Measurements from ENCODE around the gene MROH2B.

The MROH2B gene

DNA sequence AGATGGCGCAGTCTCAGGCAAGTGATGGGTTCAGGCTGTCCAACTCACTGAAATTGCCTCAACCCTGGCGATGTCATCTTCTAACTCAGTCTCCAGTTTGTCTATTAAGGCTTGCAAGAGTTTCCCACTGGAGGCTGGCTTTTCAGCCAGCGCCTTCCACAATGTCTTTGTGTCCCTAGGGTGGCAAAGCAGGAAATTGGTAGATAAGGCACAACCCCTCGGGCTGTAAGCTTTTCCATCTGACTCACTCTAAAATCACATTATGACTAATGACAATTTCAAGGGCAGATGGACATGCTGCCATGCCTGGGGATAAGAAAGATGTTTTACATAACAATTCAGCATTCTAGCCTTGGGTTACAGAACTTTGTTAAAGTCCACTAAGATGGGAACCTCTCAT, 61.9 kb downstream of the MROH2B start:
- H3K4me1 ChIP-seq (ENCODE audit: control insufficient read depth, insufficient read depth, low read length): no peaks in the 10 kb centered on the region
- H3K9ac ChIP-seq (ENCODE audit: low read length): no peak overlapping the region
- H3K4me3 ChIP-seq (ENCODE audit: low read length): no peak overlapping the region
- H3K36me3 ChIP-seq (ENCODE audit: control insufficient read depth, insufficient read depth, low read length): no peaks in the 10 kb centered on the region
- no peaks in the 10 kb centered on the region for H3K27me3 ChIP-seq (ENCODE audit: control insufficient read depth, insufficient read depth, low read length)
- no peaks in the 10 kb centered on the region for H3K9me3 ChIP-seq (ENCODE audit: control insufficient read depth, low read length)

DNA sequence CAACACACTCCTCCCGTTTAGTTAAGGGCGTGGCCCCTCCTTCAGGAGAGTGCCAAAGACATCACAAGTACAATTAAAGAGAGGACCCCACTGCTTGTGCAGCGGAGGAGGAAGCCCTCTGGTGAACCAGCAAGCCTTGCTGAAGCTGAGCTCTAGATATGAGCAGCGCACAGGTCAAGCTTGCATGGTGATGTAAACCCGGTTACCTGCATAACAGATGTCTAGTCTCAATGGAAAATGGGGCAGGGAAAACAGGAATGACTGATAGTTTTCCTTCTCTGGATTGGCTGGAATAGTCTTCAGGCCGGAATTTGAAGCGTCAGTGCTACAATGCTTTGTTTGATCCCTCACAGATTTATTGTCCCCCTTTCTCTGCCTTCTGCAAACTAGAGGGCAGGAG, 66.2 kb downstream of the MROH2B start:
- Histone ChIP-seq H3K27me3 (ENCODE audit: control insufficient read depth, insufficient read depth, low read length) (no peaks in the 10 kb centered on the region), H3K4me1 (ENCODE audit: control insufficient read depth, insufficient read depth, low read length) (no peaks in the 10 kb centered on the region), H3K9me3 (ENCODE audit: control insufficient read depth, low read length) (no peaks in the 10 kb centered on the region), H3K4me3 (ENCODE audit: low read length) (no peak overlapping the region), H3K36me3 (ENCODE audit: control insufficient read depth, insufficient read depth, low read length) (no peaks in the 10 kb centered on the region), H3K9ac (ENCODE audit: low read length) (no peak overlapping the region)

DNA sequence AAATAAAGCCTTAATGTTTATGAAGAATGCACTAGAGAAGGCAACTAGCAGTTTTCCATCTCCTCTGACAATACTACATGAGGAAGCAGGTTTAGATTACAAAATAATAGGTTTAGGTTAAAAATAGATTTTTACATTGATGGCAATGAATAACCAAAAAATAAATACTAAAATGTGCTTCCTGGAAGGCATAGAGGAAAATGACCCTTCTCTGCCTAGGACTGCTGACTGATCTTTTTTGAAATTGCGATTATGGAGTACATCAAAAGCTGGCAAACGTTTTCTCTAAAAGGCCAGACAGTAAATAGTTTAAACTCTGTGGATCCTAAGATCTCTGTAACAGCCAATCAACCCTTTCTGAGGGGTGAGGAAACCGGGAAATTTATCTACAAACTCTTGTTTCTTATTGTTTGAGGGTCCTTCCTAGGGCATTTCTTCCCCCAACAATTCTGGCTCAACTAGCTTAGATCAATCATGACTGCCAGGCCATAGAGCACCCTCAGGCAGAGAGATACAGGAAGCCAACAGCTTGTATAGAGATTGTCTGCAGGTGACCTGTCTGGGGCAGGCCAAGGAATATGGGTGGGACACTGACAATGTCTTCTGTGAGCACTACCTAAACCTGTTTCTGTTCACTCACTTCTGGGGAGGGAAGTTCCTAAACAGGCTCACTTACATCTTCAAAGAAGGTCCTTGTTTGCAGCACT, 67.3 kb downstream of the MROH2B start:
- Histone ChIP-seq H3K27me3 (ENCODE audit: control insufficient read depth, insufficient read depth, low read length) (no peaks in the 10 kb centered on the region), H3K9ac (ENCODE audit: low read length) (no peak overlapping the region), H3K36me3 (ENCODE audit: control insufficient read depth, insufficient read depth, low read length) (no peaks in the 10 kb centered on the region), H3K4me3 (ENCODE audit: low read length) (no peak overlapping the region), H3K4me1 (ENCODE audit: control insufficient read depth, insufficient read depth, low read length) (no peaks in the 10 kb centered on the region), H3K9me3 (ENCODE audit: control insufficient read depth, low read length) (no peaks in the 10 kb centered on the region)

DNA sequence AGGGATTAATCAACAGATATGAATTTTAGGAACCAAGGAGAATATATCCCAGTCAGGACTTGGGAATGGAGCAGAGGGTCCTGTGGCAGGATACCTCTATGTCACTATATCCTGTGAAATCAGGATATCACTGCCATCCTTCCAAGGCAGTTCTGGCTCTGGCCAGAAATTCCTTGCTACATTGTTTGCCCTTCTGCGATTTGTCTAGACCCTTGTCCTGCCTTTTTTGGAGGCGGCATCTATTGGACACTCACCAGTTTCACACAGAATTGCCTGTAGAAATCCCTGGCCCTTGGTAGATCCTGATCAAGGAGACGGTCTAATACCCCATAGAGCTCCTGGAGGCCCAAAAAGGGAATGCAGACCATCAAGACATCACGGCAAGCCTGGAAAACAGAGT, 71.2 kb downstream of the MROH2B start:
- Histone ChIP-seq H3K27me3 (ENCODE audit: control insufficient read depth, insufficient read depth, low read length) (no peaks in the 10 kb centered on the region), H3K4me1 (ENCODE audit: control insufficient read depth, insufficient read depth, low read length) (no peaks in the 10 kb centered on the region), H3K9ac (ENCODE audit: low read length) (no peak overlapping the region), H3K9me3 (ENCODE audit: control insufficient read depth, low read length) (no peaks in the 10 kb centered on the region), H3K36me3 (ENCODE audit: control insufficient read depth, insufficient read depth, low read length) (no peaks in the 10 kb centered on the region), H3K4me3 (ENCODE audit: low read length) (no peak overlapping the region)

DNA sequence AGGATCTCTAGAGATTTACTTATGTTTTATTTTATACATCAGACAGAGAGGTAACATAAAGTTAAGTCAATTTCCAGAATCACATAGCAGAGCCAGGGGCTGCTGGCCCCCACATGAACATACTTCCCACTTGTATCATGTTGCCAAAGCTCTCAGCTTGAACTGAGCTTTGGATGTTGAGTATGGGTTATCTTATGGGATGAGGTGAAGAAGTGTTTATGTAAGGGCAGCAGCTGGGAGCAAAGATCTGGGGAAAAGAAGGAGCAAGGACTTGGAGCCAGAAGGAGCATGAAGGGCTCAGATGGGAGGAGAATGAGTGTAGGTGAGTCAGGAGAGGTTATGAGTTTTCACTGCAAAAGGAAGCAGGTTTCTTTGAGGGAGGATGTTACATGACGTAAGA, 72.0 kb downstream of the MROH2B start:
- Histone ChIP-seq H3K36me3 (ENCODE audit: control insufficient read depth, insufficient read depth, low read length) (no peaks in the 10 kb centered on the region), H3K4me1 (ENCODE audit: control insufficient read depth, insufficient read depth, low read length) (no peaks in the 10 kb centered on the region), H3K9ac (ENCODE audit: low read length) (no peak overlapping the region), H3K27me3 (ENCODE audit: control insufficient read depth, insufficient read depth, low read length) (no peaks in the 10 kb centered on the region), H3K4me3 (ENCODE audit: low read length) (no peak overlapping the region), H3K9me3 (ENCODE audit: control insufficient read depth, low read length) (no peaks in the 10 kb centered on the region)

DNA sequence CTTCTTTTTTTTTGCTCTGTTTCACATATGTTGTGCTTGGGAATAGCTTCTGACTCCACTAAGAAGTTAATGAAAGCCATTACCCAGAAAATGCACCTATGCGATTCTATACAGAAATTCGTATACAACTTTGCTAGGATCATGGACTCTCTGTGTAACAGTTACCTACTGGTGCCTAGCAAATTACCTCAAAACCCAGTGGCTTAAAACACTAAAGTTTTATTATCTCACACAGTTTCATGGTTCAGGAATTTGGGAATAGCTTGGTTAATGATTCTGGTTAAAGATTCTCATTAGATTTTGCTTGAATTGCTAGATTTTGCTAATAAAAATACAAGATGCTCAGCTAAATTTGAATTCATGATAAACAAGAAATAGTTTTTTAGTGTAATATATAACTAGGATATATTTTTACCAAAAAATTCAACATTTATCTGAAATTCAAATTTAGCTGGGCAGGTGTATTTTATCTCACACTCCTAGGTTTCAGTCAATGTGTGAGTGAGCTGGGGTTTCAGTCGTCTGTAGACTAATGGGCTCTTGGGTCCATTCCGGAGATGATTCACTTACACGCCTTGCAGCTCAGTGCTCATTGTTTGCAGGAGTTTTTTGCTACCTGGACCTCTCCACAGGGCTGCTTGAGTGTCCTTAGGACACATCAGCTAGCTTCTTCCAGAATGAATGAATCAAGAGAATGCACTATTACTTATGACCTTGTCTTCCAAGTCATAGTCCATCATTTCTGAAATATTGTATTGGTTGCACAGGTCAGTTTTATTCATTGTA, 75.1 kb downstream of the MROH2B start:
- no peaks in the 10 kb centered on the region for H3K36me3 ChIP-seq (ENCODE audit: control insufficient read depth, insufficient read depth, low read length)
- no peaks in the 10 kb centered on the region for H3K9me3 ChIP-seq (ENCODE audit: control insufficient read depth, low read length)
- peaks cover 11% of the 10 kb centered on the region for H3K4me1 ChIP-seq (ENCODE audit: control insufficient read depth, insufficient read depth, low read length)
- no peak overlapping the region for H3K4me3 ChIP-seq (ENCODE audit: low read length)
- no peak overlapping the region for H3K9ac ChIP-seq (ENCODE audit: low read length)
- no peaks in the 10 kb centered on the region for H3K27me3 ChIP-seq (ENCODE audit: control insufficient read depth, insufficient read depth, low read length)

DNA sequence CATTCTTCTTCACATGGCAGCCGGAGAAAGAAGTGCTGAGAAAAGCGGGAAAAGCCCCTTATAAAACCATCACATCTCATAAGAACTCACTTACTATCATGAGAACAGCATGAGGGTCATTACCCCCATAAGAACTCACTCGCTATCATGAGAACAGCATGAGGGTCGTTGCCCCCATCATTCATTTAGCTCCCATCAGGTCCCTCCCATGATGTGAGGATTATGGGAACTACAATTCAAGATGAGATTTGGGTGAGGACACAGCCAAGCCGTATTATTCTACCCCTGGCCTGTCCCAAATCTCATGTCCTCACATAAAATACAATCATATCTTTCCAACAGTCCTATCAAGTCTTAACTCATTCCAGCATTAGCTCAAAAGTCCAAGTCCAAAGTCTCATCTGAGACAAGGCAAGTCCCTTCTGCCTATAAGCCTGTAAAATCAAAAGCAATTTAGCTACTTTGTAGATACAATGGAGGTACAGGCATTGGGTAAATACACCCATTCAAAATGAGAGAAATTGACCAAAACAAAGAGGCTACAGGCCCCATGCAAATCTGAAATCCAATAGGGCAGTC, 79.1 kb downstream of the MROH2B start:
- Histone ChIP-seq H3K36me3 (ENCODE audit: control insufficient read depth, insufficient read depth, low read length) (no peaks in the 10 kb centered on the region), H3K4me1 (ENCODE audit: control insufficient read depth, insufficient read depth, low read length) (peaks cover 15% of the 10 kb centered on the region), H3K27me3 (ENCODE audit: control insufficient read depth, insufficient read depth, low read length) (no peaks in the 10 kb centered on the region), H3K4me3 (ENCODE audit: low read length) (no peak overlapping the region), H3K9me3 (ENCODE audit: control insufficient read depth, low read length) (no peaks in the 10 kb centered on the region), H3K9ac (ENCODE audit: low read length) (no peak overlapping the region)

DNA sequence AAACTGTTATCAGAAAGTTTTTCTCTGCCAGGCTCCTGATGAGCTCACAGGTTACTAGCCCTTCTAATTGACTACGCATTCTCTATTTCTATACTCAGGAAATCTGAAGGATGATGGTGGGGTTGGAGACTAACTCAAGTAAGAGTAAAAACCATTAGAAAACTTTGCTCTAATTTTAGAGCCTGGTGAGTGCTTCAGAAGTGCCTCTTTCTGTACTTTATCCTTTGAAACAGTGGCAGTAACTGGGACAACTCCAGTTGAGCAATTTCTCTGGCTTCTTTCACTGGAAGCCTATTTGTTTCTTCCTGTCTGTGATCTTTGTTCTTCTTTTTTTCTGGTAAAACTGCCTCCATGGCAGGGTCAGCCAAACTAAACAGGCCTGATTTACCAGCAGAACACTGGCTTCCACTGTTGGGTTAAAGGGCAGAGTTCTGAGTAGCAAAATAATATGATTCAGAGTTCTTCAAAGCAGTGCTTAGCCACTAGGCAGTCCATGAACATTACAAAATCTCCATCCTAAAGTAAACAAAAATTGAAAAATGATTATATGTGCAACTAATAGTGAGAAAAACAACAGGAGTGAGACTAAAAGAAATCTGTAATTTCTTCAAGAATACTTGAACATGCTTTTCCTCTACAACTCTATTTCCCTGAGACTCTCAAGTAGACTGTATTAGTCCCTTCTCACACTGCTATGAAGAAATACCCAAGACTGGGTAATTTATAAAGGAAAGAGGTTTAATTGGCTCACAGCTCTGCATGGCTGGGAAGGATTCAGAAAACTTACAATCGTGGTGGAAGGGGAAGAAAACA, 79.8 kb downstream of the MROH2B start:
- Histone ChIP-seq H3K9ac (ENCODE audit: low read length) (no peak overlapping the region), H3K4me1 (ENCODE audit: control insufficient read depth, insufficient read depth, low read length) (peaks cover 15% of the 10 kb centered on the region), H3K27me3 (ENCODE audit: control insufficient read depth, insufficient read depth, low read length) (no peaks in the 10 kb centered on the region), H3K36me3 (ENCODE audit: control insufficient read depth, insufficient read depth, low read length) (no peaks in the 10 kb centered on the region), H3K9me3 (ENCODE audit: control insufficient read depth, low read length) (no peaks in the 10 kb centered on the region), H3K4me3 (ENCODE audit: low read length) (no peak overlapping the region)

DNA sequence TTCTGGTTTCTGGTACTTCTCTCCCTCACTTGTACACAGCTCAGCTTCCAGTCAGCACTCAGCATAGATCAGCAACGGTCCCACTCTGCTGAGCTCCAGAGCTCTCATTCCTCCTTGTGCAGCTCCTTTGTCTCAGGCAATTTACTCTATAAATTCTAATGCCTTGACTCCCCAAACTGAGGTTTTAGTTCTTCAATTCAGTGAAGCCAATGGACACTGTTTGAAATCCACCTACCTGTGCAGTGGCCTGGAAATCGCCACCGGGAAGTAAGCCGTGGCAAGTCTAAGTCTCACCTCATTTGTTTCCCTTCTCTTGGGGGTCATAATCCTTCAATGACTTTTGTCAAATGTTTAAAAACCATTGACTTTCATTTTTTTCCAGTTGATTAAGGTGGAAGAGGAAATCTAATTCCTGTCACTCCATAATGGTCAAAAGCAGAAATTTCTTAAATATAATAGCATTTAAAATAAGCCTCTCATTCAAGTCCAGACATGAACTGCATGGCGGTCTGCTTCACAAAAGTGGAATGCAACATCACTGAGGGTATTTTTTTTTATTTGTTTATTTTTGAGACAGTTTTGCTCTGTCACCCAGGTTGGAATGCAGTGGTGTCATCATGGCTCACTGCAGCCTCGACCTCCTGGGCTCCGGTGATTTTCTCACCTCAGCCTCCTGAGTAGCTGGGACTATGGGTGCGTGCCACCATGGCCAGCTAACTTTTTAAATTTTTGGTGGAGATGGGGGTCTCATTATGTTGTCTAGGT, 82.2 kb downstream of the MROH2B start:
- Histone ChIP-seq H3K4me1 (ENCODE audit: control insufficient read depth, insufficient read depth, low read length) (peaks cover 15% of the 10 kb centered on the region), H3K27me3 (ENCODE audit: control insufficient read depth, insufficient read depth, low read length) (no peaks in the 10 kb centered on the region), H3K4me3 (ENCODE audit: low read length) (no peak overlapping the region), H3K36me3 (ENCODE audit: control insufficient read depth, insufficient read depth, low read length) (no peaks in the 10 kb centered on the region), H3K9me3 (ENCODE audit: control insufficient read depth, low read length) (no peaks in the 10 kb centered on the region), H3K9ac (ENCODE audit: low read length) (no peak overlapping the region)

DNA sequence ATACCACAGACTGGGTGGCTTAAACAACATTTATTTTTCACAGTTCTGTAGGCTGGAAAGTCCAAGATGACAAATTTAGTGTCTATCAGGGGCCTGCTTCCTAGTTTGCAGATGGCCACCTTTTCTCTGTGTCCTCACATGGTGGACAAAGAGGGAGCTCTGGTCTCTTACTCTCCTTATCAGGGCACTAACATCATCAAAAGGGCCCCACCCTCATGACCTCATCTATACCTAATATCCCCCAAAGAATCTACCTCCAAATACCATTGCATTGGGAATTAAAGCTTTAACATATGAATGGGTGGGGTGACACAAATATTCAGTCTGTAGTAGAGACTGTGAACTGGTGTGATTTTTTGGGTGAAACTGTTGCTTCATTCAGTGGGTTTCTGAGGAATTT, 83.8 kb downstream of the MROH2B start:
- Histone ChIP-seq H3K4me1 (ENCODE audit: control insufficient read depth, insufficient read depth, low read length) (peaks cover 15% of the 10 kb centered on the region), H3K4me3 (ENCODE audit: low read length) (no peak overlapping the region), H3K36me3 (ENCODE audit: control insufficient read depth, insufficient read depth, low read length) (no peaks in the 10 kb centered on the region), H3K27me3 (ENCODE audit: control insufficient read depth, insufficient read depth, low read length) (no peaks in the 10 kb centered on the region), H3K9ac (ENCODE audit: low read length) (no peak overlapping the region), H3K9me3 (ENCODE audit: control insufficient read depth, low read length) (no peaks in the 10 kb centered on the region)

DNA sequence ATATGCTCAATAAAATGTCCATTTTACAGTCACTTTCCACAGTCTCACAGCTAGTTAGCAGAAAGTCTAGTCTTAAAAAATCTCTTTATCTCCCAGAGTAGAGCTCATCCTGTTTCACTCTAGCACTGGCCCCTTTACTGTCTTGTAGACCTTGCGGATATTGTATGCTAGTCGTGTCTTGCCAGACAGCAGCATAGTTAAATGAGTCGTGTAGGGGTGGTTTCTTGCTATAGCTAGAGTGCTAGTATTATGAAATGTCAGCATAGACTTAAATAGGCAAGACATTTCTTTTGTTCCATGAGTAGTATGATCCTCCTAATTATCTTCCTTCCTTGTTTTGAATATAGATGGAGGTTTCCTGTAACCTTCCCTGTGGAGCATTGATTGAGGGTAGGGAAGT, 84.5 kb downstream of the MROH2B start:
- Histone ChIP-seq H3K27me3 (ENCODE audit: control insufficient read depth, insufficient read depth, low read length) (no peaks in the 10 kb centered on the region), H3K9ac (ENCODE audit: low read length) (no peak overlapping the region), H3K9me3 (ENCODE audit: control insufficient read depth, low read length) (no peaks in the 10 kb centered on the region), H3K4me3 (ENCODE audit: low read length) (no peak overlapping the region), H3K36me3 (ENCODE audit: control insufficient read depth, insufficient read depth, low read length) (no peaks in the 10 kb centered on the region), H3K4me1 (ENCODE audit: control insufficient read depth, insufficient read depth, low read length) (peaks cover 10% of the 10 kb centered on the region)
